Measurements from ENCODE around the gene MIOX. TPM values are rescaled to one million over a fixed set of nuclear protein-coding genes. Genes with fewer than 3 reads are reported as not detected.

MIOX gene
- total RNA-seq, 4 donors from 2014 or later: not detected

- TF ChIP-seq, protein P1, sequence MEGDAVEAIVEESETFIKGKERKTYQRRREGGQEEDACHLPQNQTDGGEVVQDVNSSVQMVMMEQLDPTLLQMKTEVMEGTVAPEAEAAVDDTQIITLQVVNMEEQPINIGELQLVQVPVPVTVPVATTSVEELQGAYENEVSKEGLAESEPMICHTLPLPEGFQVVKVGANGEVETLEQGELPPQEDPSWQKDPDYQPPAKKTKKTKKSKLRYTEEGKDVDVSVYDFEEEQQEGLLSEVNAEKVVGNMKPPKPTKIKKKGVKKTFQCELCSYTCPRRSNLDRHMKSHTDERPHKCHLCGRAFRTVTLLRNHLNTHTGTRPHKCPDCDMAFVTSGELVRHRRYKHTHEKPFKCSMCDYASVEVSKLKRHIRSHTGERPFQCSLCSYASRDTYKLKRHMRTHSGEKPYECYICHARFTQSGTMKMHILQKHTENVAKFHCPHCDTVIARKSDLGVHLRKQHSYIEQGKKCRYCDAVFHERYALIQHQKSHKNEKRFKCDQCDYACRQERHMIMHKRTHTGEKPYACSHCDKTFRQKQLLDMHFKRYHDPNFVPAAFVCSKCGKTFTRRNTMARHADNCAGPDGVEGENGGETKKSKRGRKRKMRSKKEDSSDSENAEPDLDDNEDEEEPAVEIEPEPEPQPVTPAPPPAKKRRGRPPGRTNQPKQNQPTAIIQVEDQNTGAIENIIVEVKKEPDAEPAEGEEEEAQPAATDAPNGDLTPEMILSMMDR (IDR thresholded peaks at IDR 0.05; ENCODE audit: low read depth): no peak
Measured at GRCh38 chr22:50475652-50476002, 11.0 kb upstream of the MIOX start.

- TF ChIP-seq, protein P1 (IDR thresholded peaks at IDR 0.05; ENCODE audit: low read depth): no peak
Measured at GRCh38 chr22:50476868-50477267, 9.8 kb upstream of the MIOX start.

DNA sequence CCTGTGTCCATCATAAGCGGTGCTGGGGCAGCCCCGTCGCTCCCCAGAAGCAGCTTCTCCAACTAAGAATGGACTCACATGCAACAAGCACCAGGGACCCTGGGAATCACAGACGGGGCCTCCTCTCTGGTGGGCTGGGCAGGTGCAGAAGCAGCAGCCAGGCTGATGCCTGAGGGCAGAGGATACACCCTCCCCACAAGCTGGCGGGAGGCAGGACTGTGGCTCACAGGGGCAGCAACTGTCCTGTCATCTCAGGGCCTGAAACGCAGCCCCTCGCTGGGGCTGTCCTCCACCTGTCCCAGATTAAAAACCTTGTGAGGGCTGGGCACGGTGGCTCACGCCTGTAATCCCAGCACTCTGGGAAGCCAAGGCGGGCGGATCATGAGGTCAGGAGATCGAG is 8.7 kb upstream of the MIOX start:
- TF ChIP-seq, protein P1 (IDR thresholded peaks at IDR 0.05; ENCODE audit: low read depth): no peak

GRCh38 chr22:50479721-50480120 is 6.9 kb upstream of the MIOX start:
- TF ChIP-seq, protein P1 (IDR thresholded peaks at IDR 0.05; ENCODE audit: low read depth): no peak

DNA sequence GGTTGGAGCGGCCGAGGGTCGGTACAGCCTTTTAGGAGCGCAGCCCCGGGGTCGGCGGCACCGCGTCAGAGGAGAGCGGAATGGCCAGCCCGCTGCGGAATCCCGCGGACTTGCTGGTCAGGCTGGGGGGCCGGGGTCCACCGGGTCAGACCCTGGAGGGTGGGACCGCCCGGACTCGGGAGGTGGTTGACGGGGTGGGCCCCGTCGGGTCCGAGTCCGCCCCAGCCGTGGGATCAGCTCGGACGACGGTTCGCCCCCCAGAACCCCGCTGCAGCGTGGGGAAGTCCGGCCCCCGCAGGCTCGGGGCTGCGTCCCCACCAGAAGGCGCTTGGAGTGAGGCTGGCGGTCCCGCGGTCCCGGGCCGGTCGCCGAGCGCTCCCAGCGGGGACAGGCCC is 5.6 kb upstream of the MIOX start:
- TF ChIP-seq, protein P1 (IDR thresholded peaks at IDR 0.05; ENCODE audit: low read depth): no peak

GRCh38 chr22:50481440-50482106 is 5.1 kb upstream of the MIOX start, which contains the start of gene ADM2:
ADM2 (plus strand) TSS chr22:50481543; CDS start chr22:50481848, 305 bp downstream.
- TF ChIP-seq, protein P1 (IDR thresholded peaks at IDR 0.05; ENCODE audit: low read depth): no peak

- TF ChIP-seq, protein P1 (IDR thresholded peaks at IDR 0.05; ENCODE audit: low read depth): no peak
Measured at GRCh38 chr22:50482107-50483074, 4.3 kb upstream of the MIOX start.
